ENCODE data around the gene SEC61A1. TPM values are rescaled to one million over a fixed set of nuclear protein-coding genes. Genes with fewer than 3 reads are reported as not detected.

SEC61A1 gene
- polyA plus RNA-seq, 2 of the 4 experiments (the other 2 are of a cell fraction) = 93.5 to 180 TPM

DNA sequence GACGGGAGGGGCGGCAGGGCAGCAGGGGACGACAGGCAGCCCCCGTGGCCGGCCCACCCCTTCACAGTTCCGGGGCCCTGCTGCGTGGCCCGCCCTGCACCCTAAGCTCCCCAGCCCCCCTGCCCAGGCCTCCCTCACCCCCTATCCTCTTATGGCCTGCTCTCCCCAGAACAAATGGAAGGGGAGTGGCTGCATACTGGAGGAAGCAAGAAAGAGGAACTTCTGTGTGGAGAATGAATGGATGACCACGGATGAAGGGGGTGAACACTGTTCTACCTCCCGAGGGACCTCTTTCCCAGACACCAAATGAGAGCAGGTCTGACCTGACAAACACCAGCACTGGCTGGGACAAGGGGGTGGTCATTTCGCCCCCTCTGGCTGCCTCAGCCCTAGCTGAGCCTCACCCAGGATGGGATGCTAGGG is 25.0 kb downstream of the SEC61A1 start:
- Histone ChIP-seq H3K9me3 (no peaks in the 10 kb centered on the region), H3K4me1 (peaks cover 43% of the 10 kb centered on the region), H3K4me2 (no peak overlapping the region), H3K4me3 (no peak overlapping the region), H3K27ac (peak overlapping the region in 1 of 2 experiments; percentile 52; a peak in 2 of 6 replicates)
- ATAC-seq (no peak), FAIRE-seq (no peak), DNase-seq (ENCODE audit: low read depth in 1 of 2, low spot score in 1 of 2) (no peak)
- WGBS (ENCODE audit: missing lambda C conversion rate) = 84% methylated on average over 2 of the region's 11 CpGs
- POLR2A ChIA-PET = no interaction called here
- CTCF ChIA-PET = interaction anchor here (1.2 to 6.3 kb wide), 4 partner anchors 9 to 17 kb away, joined by 6 to 23 read pairs (median 8); no protein-coding TSS in a partner anchor
- TF ChIP-seq RARB (CRISPR knock-in tag; IDR thresholded peaks at IDR 0.05) = no peak
- TF ChIP-seq POLR2AphosphoS2 (conservative IDR thresholded peaks at IDR 0.05; ENCODE audit: low read length) = no peak
- TF ChIP-seq E2F6 (IDR thresholded peaks at IDR 0.05; ENCODE audit: borderline replicate concordance, low read depth) = no peak
- TF ChIP-seq RFX5 (IDR thresholded peaks at IDR 0.05) = no peak
- TF ChIP-seq USF2 (IDR thresholded peaks at IDR 0.05) = no peak
- no peak for TF ChIP-seq TP53 (CRISPR knock-in tag; IDR thresholded peaks at IDR 0.05)
- no peak for TF ChIP-seq SMC3 (IDR thresholded peaks at IDR 0.05)
- no peak for TF ChIP-seq NPAS2 (CRISPR knock-in tag; IDR thresholded peaks at IDR 0.05; ENCODE audit: borderline replicate concordance)
- no peak for TF ChIP-seq PHF8 (IDR thresholded peaks at IDR 0.05; ENCODE audit: borderline replicate concordance, low read depth)
- no peak for TF ChIP-seq ZSCAN20 (CRISPR knock-in tag; IDR thresholded peaks at IDR 0.05)
- no peak for TF ChIP-seq NFE2L2 (conservative IDR thresholded peaks at IDR 0.05; ENCODE audit: low read length)
- no peak for TF ChIP-seq ESRRA (IDR thresholded peaks at IDR 0.05; ENCODE audit: borderline replicate concordance, low read length)
- no peak for TF ChIP-seq CEBPB (IDR thresholded peaks at IDR 0.05)
- TF ChIP-seq FOSL2 (IDR thresholded peaks at IDR 0.05) = no peak
- no peak for TF ChIP-seq FOSL2 (CRISPR knock-in tag; IDR thresholded peaks at IDR 0.05)

GRCh38 chr3:128077665-128078064 is 25.4 kb downstream of the SEC61A1 start:
- Histone ChIP-seq H3K9me3 (no peaks in the 10 kb centered on the region), H3K4me1 (peaks cover 47% of the 10 kb centered on the region), H3K27ac (peak overlapping the region; percentile 23 to 52; a peak in 2 of 6 replicates), H3K4me3 (no peak overlapping the region), H3K4me2 (no peak overlapping the region)
- no peak for ATAC-seq
- POLR2A ChIA-PET = no interaction called here
- CTCF ChIA-PET = interaction anchor here (0.6 to 6.3 kb wide), 3 partner anchors 8 to 22 kb away, joined by 3 to 23 read pairs (median 6); no protein-coding TSS in a partner anchor
- DNase-seq (ENCODE audit: low read depth in 1 of 2, low spot score in 1 of 2) = no peak
- WGBS (ENCODE audit: missing lambda C conversion rate) = 0% methylated on average over 1 of the region's 1 CpG
- no peak for FAIRE-seq
- TF ChIP-seq ZSCAN20 (CRISPR knock-in tag; IDR thresholded peaks at IDR 0.05) (no peak), CHD4 (IDR thresholded peaks at IDR 0.05; ENCODE audit: borderline replicate concordance) (no peak), ZFP36 (IDR thresholded peaks at IDR 0.05; ENCODE audit: borderline replicate concordance, partially characterized antibody) (no peak)

DNA sequence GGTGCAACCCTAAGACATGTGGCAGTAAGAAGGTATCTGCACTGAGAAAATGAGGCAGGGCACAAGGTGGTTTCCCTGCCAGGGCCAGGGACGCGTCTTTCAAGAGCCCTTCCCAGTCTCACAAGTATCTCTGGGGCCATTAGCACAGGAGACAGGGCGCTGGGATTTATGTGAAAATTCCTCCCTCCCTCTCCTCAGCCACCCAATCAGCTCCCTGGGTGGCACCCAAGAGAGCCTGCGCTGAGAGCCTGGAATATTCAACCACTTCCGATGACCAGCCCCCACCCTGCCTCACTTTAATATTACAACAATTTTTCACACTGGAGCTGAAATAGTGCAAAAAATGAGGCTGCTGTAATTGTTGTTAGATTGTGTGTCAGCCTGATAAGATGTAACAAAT is 26.1 kb downstream of the SEC61A1 start:
- CTCF ChIA-PET = interaction anchor here (1.2 to 6.3 kb wide), 4 partner anchors 8 to 55 kb away, joined by 3 to 23 read pairs (median 4); no protein-coding TSS in a partner anchor
- peaks cover 54% of the 10 kb centered on the region for H3K4me1 ChIP-seq
- no peak for FAIRE-seq
- ATAC-seq = no peak
- no peak overlapping the region for H3K4me2 ChIP-seq
- no peak overlapping the region; a peak in 1 of 6 replicates for H3K27ac ChIP-seq
- WGBS (ENCODE audit: missing lambda C conversion rate) = 87% methylated on average over 5 of the region's 5 CpGs
- no peak for TF ChIP-seq EHMT2 (IDR thresholded peaks at IDR 0.05; ENCODE audit: low read depth)
- TF ChIP-seq BHLHE40 (IDR thresholded peaks at IDR 0.05; ENCODE audit: low read depth, low read length) = no peak
- TF ChIP-seq GATA3 (IDR thresholded peaks at IDR 0.05; ENCODE audit: borderline replicate concordance) = no peak
- TF ChIP-seq CHD2 (IDR thresholded peaks at IDR 0.05; ENCODE audit: low read length, partially characterized antibody) = no peak
- no peak for TF ChIP-seq TP53 (CRISPR knock-in tag; IDR thresholded peaks at IDR 0.05)
- no peak for TF ChIP-seq NR3C1 (IDR thresholded peaks at IDR 0.05)
- no peak for TF ChIP-seq PBX3 (IDR thresholded peaks at IDR 0.05)
- POLR2A ChIA-PET = no interaction called here
- no peak overlapping the region for H3K4me3 ChIP-seq
- H3K9me3 ChIP-seq = no peaks in the 10 kb centered on the region
- DNase-seq (ENCODE audit: low read depth in 1 of 2, low spot score in 1 of 2) = no peak

Measured in A549 (cell line).